ENCODE measurements around the gene ECHDC3.

Gene ECHDC3

GRCh38 chr10:11787846-11788245 lies 45.7 kb downstream of the ECHDC3 start:
- DNase-seq: no peak

- DNase-seq: no peak
These were observed 47.1 kb downstream of the ECHDC3 start for GRCh38 chr10:11789306-11789705.

- no peak for DNase-seq
These were observed 47.8 kb downstream of the ECHDC3 start for GRCh38 chr10:11789956-11790355.

- DNase-seq: no peak
These were observed 51.7 kb downstream of the ECHDC3 start for GRCh38 chr10:11793762-11794479.

- DNase-seq: no peak
These were observed 52.4 kb downstream of the ECHDC3 start for GRCh38 chr10:11794566-11794965.

GRCh38 chr10:11795101-11795920 lies 53.1 kb downstream of the ECHDC3 start:
- no peak for DNase-seq

GRCh38 chr10:11796474-11796873 lies 54.3 kb downstream of the ECHDC3 start:
- no peak for DNase-seq

GRCh38 chr10:11797281-11797680 lies 55.1 kb downstream of the ECHDC3 start:
- no peak for DNase-seq

GRCh38 chr10:11797847-11798633 lies 55.9 kb downstream of the ECHDC3 start:
- DNase-seq: no peak

GRCh38 chr10:11798845-11799735 lies 56.9 kb downstream of the ECHDC3 start:
- peak; percentile 18 for DNase-seq

GRCh38 chr10:11799736-11800080 lies 57.5 kb downstream of the ECHDC3 start:
- DNase-seq: no peak

- DNase-seq: no peak
These were observed 62.2 kb downstream of the ECHDC3 start for GRCh38 chr10:11804336-11804735.

- no peak for DNase-seq
These were observed 63.6 kb downstream of the ECHDC3 start for GRCh38 chr10:11805792-11806191.

- DNase-seq: no peak
These were observed 64.5 kb downstream of the ECHDC3 start for GRCh38 chr10:11806706-11807105.

- no peak for DNase-seq
These were observed 66.6 kb downstream of the ECHDC3 start for GRCh38 chr10:11808808-11809207.

- no peak for DNase-seq
These were observed 68.2 kb downstream of the ECHDC3 start for GRCh38 chr10:11810313-11810766.

GRCh38 chr10:11810973-11811372 lies 68.8 kb downstream of the ECHDC3 start:
- no peak for DNase-seq

GRCh38 chr10:11813177-11813576 lies 71.0 kb downstream of the ECHDC3 start:
- DNase-seq: no peak

Measured in GF-D8 (cell line).